ENCODE data around the gene DAB1.
"Not testable (repeated sequence)": the region's sequence is repeated elsewhere in the genome, so short reads cannot be mapped to it uniquely, and the experiment has no call there.

The DAB1 gene

DNA sequence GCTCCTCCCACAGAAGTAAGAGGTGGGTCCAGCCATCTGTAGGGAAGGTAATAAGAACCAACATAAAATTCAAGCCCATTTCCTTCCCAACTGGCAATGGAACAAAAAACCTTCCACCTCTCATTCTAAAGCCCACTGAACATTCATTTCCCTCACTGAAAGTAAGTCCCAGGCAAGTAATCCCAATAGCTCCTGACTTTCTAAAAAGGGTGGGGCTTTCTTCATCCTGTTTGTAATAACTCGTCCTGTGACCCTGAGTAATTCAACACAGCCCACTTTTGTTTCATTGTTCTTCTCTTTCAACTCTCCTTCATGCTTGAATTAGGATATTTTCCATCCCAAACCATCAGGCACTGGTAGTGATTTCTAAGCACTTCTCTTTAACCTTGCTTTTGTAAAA, 74.9 kb downstream of the DAB1 start:
- H3K9ac ChIP-seq (ENCODE audit: low read length): no peak overlapping the region
- H3K4me3 ChIP-seq (ENCODE audit: low read length): no peak overlapping the region
- H3K4me1 ChIP-seq (ENCODE audit: control insufficient read depth, insufficient read depth, low read length): no peaks in the 10 kb centered on the region
- H3K9me3 ChIP-seq (ENCODE audit: control insufficient read depth, low read length): no peaks in the 10 kb centered on the region
- H3K27me3 ChIP-seq (ENCODE audit: control insufficient read depth, insufficient read depth, low read length): no peaks in the 10 kb centered on the region
- no peaks in the 10 kb centered on the region for H3K36me3 ChIP-seq (ENCODE audit: control insufficient read depth, insufficient read depth, low read length)

DNA sequence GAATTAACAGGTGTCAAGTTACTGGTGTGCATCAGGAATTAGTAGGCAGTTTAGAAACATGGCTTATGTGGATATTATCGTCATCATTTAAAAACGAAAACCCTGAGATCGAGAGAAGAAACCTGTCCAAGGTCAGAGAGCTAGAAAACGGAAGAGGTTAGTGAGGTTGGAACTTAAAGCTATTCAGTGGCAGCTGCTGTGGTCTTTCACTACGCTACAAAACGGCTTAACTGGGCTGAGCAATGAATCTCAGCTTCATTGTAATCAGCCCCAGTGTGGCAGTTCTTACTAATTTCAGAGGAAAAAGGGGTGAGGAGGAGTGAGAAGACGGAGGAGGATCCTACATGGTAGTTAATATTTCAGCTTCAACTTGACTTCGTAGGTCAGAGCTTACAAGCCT, 77.9 kb downstream of the DAB1 start:
- Histone ChIP-seq H3K4me3 (ENCODE audit: low read length) (no peak overlapping the region), H3K9ac (ENCODE audit: low read length) (no peak overlapping the region), H3K4me1 (ENCODE audit: control insufficient read depth, insufficient read depth, low read length) (no peaks in the 10 kb centered on the region), H3K9me3 (ENCODE audit: control insufficient read depth, low read length) (no peaks in the 10 kb centered on the region), H3K27me3 (ENCODE audit: control insufficient read depth, insufficient read depth, low read length) (no peaks in the 10 kb centered on the region), H3K36me3 (ENCODE audit: control insufficient read depth, insufficient read depth, low read length) (no peaks in the 10 kb centered on the region)

DNA sequence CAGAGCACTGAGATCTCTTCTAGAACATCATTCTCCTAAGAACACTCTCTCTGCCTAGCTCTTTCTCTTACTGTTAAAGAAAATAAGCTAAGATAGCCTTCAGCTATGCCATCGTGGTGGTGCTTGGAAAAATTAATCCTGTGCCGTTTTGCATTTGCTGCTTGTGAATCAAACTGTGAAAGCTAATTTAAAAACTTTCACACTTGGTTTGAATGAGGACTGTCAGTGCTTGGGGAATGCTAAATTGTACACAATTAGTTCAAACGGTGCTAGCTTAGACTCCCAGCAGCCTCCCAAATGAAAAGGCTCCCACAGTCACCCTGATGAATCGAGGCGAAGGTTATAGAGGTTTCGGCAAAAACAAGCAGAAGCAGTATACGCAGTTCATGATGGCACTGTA, 79.6 kb downstream of the DAB1 start:
- Histone ChIP-seq H3K9ac (ENCODE audit: low read length) (no peak overlapping the region), H3K4me1 (ENCODE audit: control insufficient read depth, insufficient read depth, low read length) (no peaks in the 10 kb centered on the region), H3K36me3 (ENCODE audit: control insufficient read depth, insufficient read depth, low read length) (no peaks in the 10 kb centered on the region), H3K27me3 (ENCODE audit: control insufficient read depth, insufficient read depth, low read length) (no peaks in the 10 kb centered on the region), H3K9me3 (ENCODE audit: control insufficient read depth, low read length) (no peaks in the 10 kb centered on the region), H3K4me3 (ENCODE audit: low read length) (no peak overlapping the region)

DNA sequence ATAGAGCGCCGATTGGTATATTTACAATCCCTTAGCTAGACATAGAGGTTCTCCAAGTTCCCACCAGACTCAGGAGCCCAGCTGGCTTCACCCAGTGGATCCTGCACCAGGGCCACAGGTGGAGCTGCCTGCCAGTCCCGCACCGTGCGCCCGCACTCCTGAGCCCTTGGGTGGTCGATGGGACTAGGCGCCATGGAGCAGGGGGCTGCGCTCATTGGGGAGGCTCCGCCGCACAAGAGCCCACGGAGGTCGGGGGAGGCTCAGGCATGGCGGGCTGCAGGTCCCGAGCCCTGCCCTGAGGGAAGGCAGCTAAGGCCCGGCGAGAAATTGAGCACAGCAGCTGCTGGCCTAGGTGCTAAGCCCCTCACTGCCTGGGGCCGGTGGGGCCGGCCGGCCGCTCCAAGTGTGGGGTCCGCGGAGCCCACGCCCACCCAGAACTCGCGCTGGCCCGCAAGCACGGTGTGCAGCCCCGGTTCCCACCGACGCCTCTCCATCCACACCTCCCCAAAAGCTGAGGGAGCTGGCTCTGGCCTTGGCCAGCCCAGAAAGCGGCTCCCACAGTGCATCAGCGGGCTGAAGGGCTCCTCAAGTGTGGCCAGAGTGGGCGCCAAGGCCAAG, 80.5 kb downstream of the DAB1 start:
- H3K9me3 ChIP-seq (ENCODE audit: control insufficient read depth, low read length); H3K9ac ChIP-seq (ENCODE audit: low read length); H3K36me3 ChIP-seq (ENCODE audit: control insufficient read depth, insufficient read depth, low read length); H3K4me3 ChIP-seq (ENCODE audit: low read length); H3K27me3 ChIP-seq (ENCODE audit: control insufficient read depth, insufficient read depth, low read length); H3K4me1 ChIP-seq (ENCODE audit: control insufficient read depth, insufficient read depth, low read length): not testable (repeated sequence)

GRCh38 chr1:57341721-57342120, 82.1 kb downstream of the DAB1 start:
- Histone ChIP-seq H3K9ac (ENCODE audit: low read length) (no peak overlapping the region), H3K27me3 (ENCODE audit: control insufficient read depth, insufficient read depth, low read length) (no peaks in the 10 kb centered on the region), H3K9me3 (ENCODE audit: control insufficient read depth, low read length) (no peaks in the 10 kb centered on the region), H3K4me3 (ENCODE audit: low read length) (no peak overlapping the region), H3K4me1 (ENCODE audit: control insufficient read depth, insufficient read depth, low read length) (no peaks in the 10 kb centered on the region), H3K36me3 (ENCODE audit: control insufficient read depth, insufficient read depth, low read length) (no peaks in the 10 kb centered on the region)

- Histone ChIP-seq H3K4me3 (ENCODE audit: low read length) (no peak overlapping the region), H3K27me3 (ENCODE audit: control insufficient read depth, insufficient read depth, low read length) (no peaks in the 10 kb centered on the region), H3K9me3 (ENCODE audit: control insufficient read depth, low read length) (no peaks in the 10 kb centered on the region), H3K36me3 (ENCODE audit: control insufficient read depth, insufficient read depth, low read length) (no peaks in the 10 kb centered on the region), H3K4me1 (ENCODE audit: control insufficient read depth, insufficient read depth, low read length) (no peaks in the 10 kb centered on the region), H3K9ac (ENCODE audit: low read length) (no peak overlapping the region)
Measured at GRCh38 chr1:57340334-57341070, 83.4 kb downstream of the DAB1 start.

- H3K27me3 ChIP-seq (ENCODE audit: control insufficient read depth, insufficient read depth, low read length): no peaks in the 10 kb centered on the region
- H3K4me3 ChIP-seq (ENCODE audit: low read length): no peak overlapping the region
- H3K4me1 ChIP-seq (ENCODE audit: control insufficient read depth, insufficient read depth, low read length): no peaks in the 10 kb centered on the region
- H3K9ac ChIP-seq (ENCODE audit: low read length): no peak overlapping the region
- H3K36me3 ChIP-seq (ENCODE audit: control insufficient read depth, insufficient read depth, low read length): no peaks in the 10 kb centered on the region
- no peaks in the 10 kb centered on the region for H3K9me3 ChIP-seq (ENCODE audit: control insufficient read depth, low read length)
Measured at GRCh38 chr1:57337623-57338022, 86.2 kb downstream of the DAB1 start.

DNA sequence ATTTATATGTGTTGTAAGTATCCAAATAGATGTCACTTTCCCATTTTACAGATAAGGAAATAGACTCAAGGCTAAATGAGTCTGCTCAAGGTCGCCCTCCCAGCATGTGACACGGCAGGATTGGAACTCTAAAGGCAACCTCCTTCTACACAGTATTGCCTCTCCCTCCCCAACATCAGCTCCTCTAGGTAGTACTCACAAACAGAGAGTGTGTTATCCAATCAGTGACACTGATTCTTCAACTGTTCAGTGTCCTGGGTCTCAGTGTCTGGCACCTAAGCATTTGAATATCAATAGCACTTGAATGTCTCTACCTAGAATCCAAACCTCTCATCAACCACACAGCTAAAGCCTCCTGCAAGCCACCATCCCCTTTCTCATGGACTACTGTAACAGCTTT, 87.1 kb downstream of the DAB1 start:
- no peaks in the 10 kb centered on the region for H3K4me1 ChIP-seq (ENCODE audit: control insufficient read depth, insufficient read depth, low read length)
- no peaks in the 10 kb centered on the region for H3K9me3 ChIP-seq (ENCODE audit: control insufficient read depth, low read length)
- H3K36me3 ChIP-seq (ENCODE audit: control insufficient read depth, insufficient read depth, low read length): no peaks in the 10 kb centered on the region
- H3K9ac ChIP-seq (ENCODE audit: low read length): no peak overlapping the region
- no peaks in the 10 kb centered on the region for H3K27me3 ChIP-seq (ENCODE audit: control insufficient read depth, insufficient read depth, low read length)
- H3K4me3 ChIP-seq (ENCODE audit: low read length): no peak overlapping the region

DNA sequence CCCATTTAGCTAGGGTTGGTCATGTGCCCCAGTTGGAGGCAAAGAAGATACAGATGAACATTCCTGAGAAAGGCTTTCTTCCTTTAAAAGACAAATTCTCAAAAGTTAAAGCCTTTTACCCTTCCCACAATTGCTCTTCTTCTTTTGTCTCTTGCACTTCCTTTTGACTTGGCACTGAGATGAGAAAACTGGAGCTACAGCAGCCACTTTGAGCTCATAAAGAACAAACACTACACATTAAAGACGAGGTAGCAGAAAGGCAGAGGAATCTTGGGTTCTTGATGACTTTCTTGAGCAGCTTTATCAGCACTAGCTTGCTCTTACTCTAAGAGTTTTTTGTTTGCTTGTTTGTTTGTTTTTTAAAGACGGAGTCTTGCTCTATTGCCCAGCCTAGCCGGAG, 92.2 kb downstream of the DAB1 start:
- Histone ChIP-seq H3K4me1 (ENCODE audit: control insufficient read depth, insufficient read depth, low read length) (no peaks in the 10 kb centered on the region), H3K9ac (ENCODE audit: low read length) (no peak overlapping the region), H3K36me3 (ENCODE audit: control insufficient read depth, insufficient read depth, low read length) (no peaks in the 10 kb centered on the region), H3K27me3 (ENCODE audit: control insufficient read depth, insufficient read depth, low read length) (no peaks in the 10 kb centered on the region), H3K4me3 (ENCODE audit: low read length) (no peak overlapping the region), H3K9me3 (ENCODE audit: control insufficient read depth, low read length) (no peaks in the 10 kb centered on the region)

DNA sequence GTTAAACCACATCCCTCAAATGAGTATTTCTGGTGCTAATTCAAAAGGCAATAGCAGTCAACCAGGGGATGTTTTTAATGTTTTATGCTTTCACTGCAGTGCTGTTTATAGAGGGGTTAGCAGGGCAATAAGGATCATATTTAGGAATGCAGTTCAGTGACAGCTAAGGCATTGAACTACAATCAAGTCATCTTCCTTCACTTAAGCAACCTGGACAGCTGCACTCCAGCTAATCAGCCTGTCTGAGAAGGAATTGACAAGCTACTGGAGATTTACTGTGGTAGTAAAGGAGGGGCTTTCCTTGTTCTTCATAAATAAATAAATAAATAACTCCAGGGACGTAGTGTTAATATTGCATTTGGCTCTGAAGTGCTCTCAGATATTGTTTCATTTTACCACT, 93.9 kb downstream of the DAB1 start:
- H3K36me3 ChIP-seq (ENCODE audit: control insufficient read depth, insufficient read depth, low read length): no peaks in the 10 kb centered on the region
- H3K9ac ChIP-seq (ENCODE audit: low read length): no peak overlapping the region
- no peaks in the 10 kb centered on the region for H3K27me3 ChIP-seq (ENCODE audit: control insufficient read depth, insufficient read depth, low read length)
- H3K4me3 ChIP-seq (ENCODE audit: low read length): no peak overlapping the region
- no peaks in the 10 kb centered on the region for H3K9me3 ChIP-seq (ENCODE audit: control insufficient read depth, low read length)
- H3K4me1 ChIP-seq (ENCODE audit: control insufficient read depth, insufficient read depth, low read length): no peaks in the 10 kb centered on the region

DNA sequence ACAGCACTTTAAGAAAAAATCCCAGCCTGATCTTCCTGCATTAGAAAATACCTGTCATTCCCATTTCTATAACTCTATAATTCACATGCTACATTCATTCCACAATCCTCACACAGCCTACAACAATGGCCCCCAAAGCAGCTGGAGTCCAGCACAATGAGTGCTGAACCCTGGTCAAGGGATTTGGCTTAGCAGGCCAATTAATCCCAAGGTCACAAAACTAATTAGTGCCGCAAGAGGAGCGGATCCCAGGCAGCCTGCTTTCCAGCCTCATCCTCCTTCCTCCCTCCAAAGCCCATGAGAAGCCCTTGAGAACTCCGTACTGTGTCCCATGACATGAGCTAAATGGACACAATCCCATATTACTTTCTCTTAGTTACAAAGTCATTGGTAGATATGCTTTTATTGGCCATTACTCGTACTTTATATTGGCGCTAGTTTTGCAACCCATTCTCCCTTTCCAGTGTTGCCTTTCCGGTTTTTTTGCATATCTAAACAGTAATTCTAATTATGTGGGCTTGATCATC, 94.8 kb downstream of the DAB1 start:
- Histone ChIP-seq H3K27me3 (ENCODE audit: control insufficient read depth, insufficient read depth, low read length) (no peaks in the 10 kb centered on the region), H3K4me3 (ENCODE audit: low read length) (no peak overlapping the region), H3K36me3 (ENCODE audit: control insufficient read depth, insufficient read depth, low read length) (no peaks in the 10 kb centered on the region), H3K4me1 (ENCODE audit: control insufficient read depth, insufficient read depth, low read length) (no peaks in the 10 kb centered on the region), H3K9me3 (ENCODE audit: control insufficient read depth, low read length) (no peaks in the 10 kb centered on the region), H3K9ac (ENCODE audit: low read length) (no peak overlapping the region)

DNA sequence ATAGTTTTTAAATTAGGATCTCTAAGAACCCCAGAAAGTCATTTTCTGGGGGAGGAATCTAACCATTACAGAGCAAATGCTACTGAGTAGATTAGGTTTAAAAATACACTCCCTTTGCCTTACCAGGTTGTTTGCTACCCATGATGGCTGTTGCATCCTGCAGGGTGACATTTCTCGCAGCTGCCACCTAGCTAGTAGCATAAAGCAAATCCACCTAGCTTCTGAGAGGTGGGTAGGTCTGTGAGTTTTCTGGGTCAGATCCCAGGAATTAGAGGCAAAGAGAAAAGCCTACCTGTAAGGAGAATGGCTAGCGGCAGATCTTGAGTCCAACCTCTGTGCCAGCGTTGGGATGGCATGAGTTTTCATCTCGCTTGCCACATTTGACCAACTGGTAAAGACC, 95.9 kb downstream of the DAB1 start:
- Histone ChIP-seq H3K9me3 (ENCODE audit: control insufficient read depth, low read length) (no peaks in the 10 kb centered on the region), H3K36me3 (ENCODE audit: control insufficient read depth, insufficient read depth, low read length) (no peaks in the 10 kb centered on the region), H3K4me3 (ENCODE audit: low read length) (no peak overlapping the region), H3K4me1 (ENCODE audit: control insufficient read depth, insufficient read depth, low read length) (no peaks in the 10 kb centered on the region), H3K9ac (ENCODE audit: low read length) (no peak overlapping the region), H3K27me3 (ENCODE audit: control insufficient read depth, insufficient read depth, low read length) (no peaks in the 10 kb centered on the region)

Measured in mucosa of stomach (tissue), 1 donor.